Vagina (tissue), 2 donors: ENCODE results near the gene SORCS1.

ENCODE experiments used
- CTCF ChIP-seq, 3 experiments: fragments of 450-650 bp in 2 of 3; fragments of 200-600 bp in 1 of 3; sonication (generic) in 1 of 3; IDR thresholded peaks; one replicate each; pipeline ENCODE4 v1.5.1; 2017 to 2019; ENCODE audit warnings: antibody characterized with exemption in 3 of 3, mild to moderate bottlenecking in 2 of 3, moderate library complexity in 2 of 3
- POLR2A ChIP-seq, 2 donors: fragments of 450-650 bp; IDR thresholded peaks; one replicate each; pipeline ENCODE4 v1.6.1; 2017; ENCODE audit warnings: antibody characterized with exemption in 2 of 2, mild to moderate bottlenecking in 2 of 2, moderate library complexity in 2 of 2
- POLR2AphosphoS5 ChIP-seq, 2 donors: sonication (generic); formaldehyde crosslinking; IDR thresholded peaks; one replicate each; pipeline ENCODE4 v1.9.0; 2017; ENCODE audit warnings: antibody characterized with exemption in 2 of 2, mild to moderate bottlenecking in 2 of 2, low read depth in 1 of 2; ENCODE audit not compliant: insufficient read depth in 1 of 2

GRCh38 chr10:107103174-107104025 lies 61.1 kb downstream of the SORCS1 start:
- TF ChIP-seq CTCF (IDR thresholded peaks at IDR 0.05) (no peak), POLR2AphosphoS5 (IDR thresholded peaks at IDR 0.05; ENCODE audit: insufficient read depth in 1 of 2, low read depth in 1 of 2) (no peak), POLR2A (IDR thresholded peaks at IDR 0.05) (no peak)
